ENCODE results near the gene MREG. TPM values are rescaled to one million over a fixed set of nuclear protein-coding genes. Genes with fewer than 3 reads are reported as not detected.

MREG gene
- total RNA-seq, 1 donor from 2014 or later, result 48.4 TPM

GRCh38 chr2:215942194-215942593, 71.2 kb downstream of the MREG start:
- peaks cover 21% of the 10 kb centered on the region for H3K4me1 Mint-ChIP-seq (ENCODE audit: low read depth, unreplicated experiment)
- H3K4me3 Mint-ChIP-seq (ENCODE audit: unreplicated experiment), result no peak overlapping the region
- H3K27me3 Mint-ChIP-seq (ENCODE audit: unreplicated experiment), result no peaks in the 10 kb centered on the region
- H3K36me3 Mint-ChIP-seq (ENCODE audit: unreplicated experiment), result peaks cover 4% of the 10 kb centered on the region
- no peaks in the 10 kb centered on the region for H3K9me3 Mint-ChIP-seq (ENCODE audit: unreplicated experiment)
- no peak overlapping the region for H3K27ac Mint-ChIP-seq (ENCODE audit: unreplicated experiment)
- no peak for DNase-seq
- no peak for TF ChIP-seq CTCF (IDR thresholded peaks at IDR 0.05; ENCODE audit: partially characterized antibody, unreplicated experiment)

- no peak overlapping the region for H3K4me3 Mint-ChIP-seq (ENCODE audit: unreplicated experiment)
- H3K27me3 Mint-ChIP-seq (ENCODE audit: unreplicated experiment), result no peaks in the 10 kb centered on the region
- H3K9me3 Mint-ChIP-seq (ENCODE audit: unreplicated experiment), result no peaks in the 10 kb centered on the region
- H3K4me1 Mint-ChIP-seq (ENCODE audit: low read depth, unreplicated experiment), result peaks cover 20% of the 10 kb centered on the region
- peaks cover 4% of the 10 kb centered on the region for H3K36me3 Mint-ChIP-seq (ENCODE audit: unreplicated experiment)
- TF ChIP-seq CTCF (IDR thresholded peaks at IDR 0.05; ENCODE audit: partially characterized antibody, unreplicated experiment), result no peak
- no peak for DNase-seq
- no peak overlapping the region for H3K27ac Mint-ChIP-seq (ENCODE audit: unreplicated experiment)
These were observed 71.6 kb downstream of the MREG start for GRCh38 chr2:215941726-215942125.

- Mint-ChIP-seq H3K27me3 (ENCODE audit: unreplicated experiment) (no peaks in the 10 kb centered on the region), H3K36me3 (ENCODE audit: unreplicated experiment) (peaks cover 4% of the 10 kb centered on the region), H3K9me3 (ENCODE audit: unreplicated experiment) (no peaks in the 10 kb centered on the region), H3K4me3 (ENCODE audit: unreplicated experiment) (no peak overlapping the region), H3K27ac (ENCODE audit: unreplicated experiment) (no peak overlapping the region), H3K4me1 (ENCODE audit: low read depth, unreplicated experiment) (peaks cover 13% of the 10 kb centered on the region)
- no peak for DNase-seq
- TF ChIP-seq CTCF (IDR thresholded peaks at IDR 0.05; ENCODE audit: partially characterized antibody, unreplicated experiment), result no peak
These were observed 72.6 kb downstream of the MREG start for GRCh38 chr2:215940645-215941184.

GRCh38 chr2:215937190-215937589, 76.2 kb downstream of the MREG start:
- no peak for DNase-seq
- Mint-ChIP-seq H3K4me1 (ENCODE audit: low read depth, unreplicated experiment) (peaks cover 3% of the 10 kb centered on the region), H3K36me3 (ENCODE audit: unreplicated experiment) (no peaks in the 10 kb centered on the region), H3K27ac (ENCODE audit: unreplicated experiment) (no peak overlapping the region), H3K4me3 (ENCODE audit: unreplicated experiment) (no peak overlapping the region), H3K9me3 (ENCODE audit: unreplicated experiment) (no peaks in the 10 kb centered on the region), H3K27me3 (ENCODE audit: unreplicated experiment) (peaks cover 2% of the 10 kb centered on the region)
- TF ChIP-seq CTCF (IDR thresholded peaks at IDR 0.05; ENCODE audit: partially characterized antibody, unreplicated experiment), result no peak

GRCh38 chr2:215933151-215933550, 80.2 kb downstream of the MREG start:
- no peak overlapping the region for H3K4me3 Mint-ChIP-seq (ENCODE audit: unreplicated experiment)
- H3K27ac Mint-ChIP-seq (ENCODE audit: unreplicated experiment), result no peak overlapping the region
- no peak for TF ChIP-seq CTCF (IDR thresholded peaks at IDR 0.05; ENCODE audit: partially characterized antibody, unreplicated experiment)
- no peak for DNase-seq
- H3K4me1 Mint-ChIP-seq (ENCODE audit: low read depth, unreplicated experiment), result peaks cover 3% of the 10 kb centered on the region
- H3K36me3 Mint-ChIP-seq (ENCODE audit: unreplicated experiment), result peaks cover 4% of the 10 kb centered on the region
- H3K9me3 Mint-ChIP-seq (ENCODE audit: unreplicated experiment), result peaks cover 3% of the 10 kb centered on the region
- peaks cover 2% of the 10 kb centered on the region for H3K27me3 Mint-ChIP-seq (ENCODE audit: unreplicated experiment)

All from glutamatergic neuron (in vitro differentiated cells).